Embryonic facial prominence (tissue), 1 donor: ENCODE measurements around the gene NXPH3.

Experiments
- DNase-seq: peaks from one replicate; pipeline ENCODE4 v3.0.0-alpha.2; 2016; ENCODE audit errors: extremely low spot score

Gene NXPH3

DNA sequence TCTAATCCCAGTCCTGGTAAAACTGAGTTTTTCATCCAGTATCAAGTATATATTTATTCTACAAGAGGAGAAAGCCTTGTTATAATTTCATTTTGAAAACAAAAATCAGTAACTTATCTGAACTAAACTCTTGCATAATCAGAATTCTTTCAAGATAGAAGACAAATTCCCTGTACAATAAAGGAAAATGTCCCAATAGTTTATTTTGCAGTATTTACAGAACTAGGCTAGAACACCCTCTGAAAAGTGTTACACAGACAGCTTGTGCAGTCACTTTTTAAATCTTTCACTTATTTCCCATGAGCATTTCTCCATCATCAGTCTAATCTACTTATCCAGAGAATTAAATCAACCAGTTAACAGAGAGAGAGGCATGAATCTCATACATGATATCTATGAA, 53.8 kb downstream of the NXPH3 start:
- DNase-seq = no peak

- no peak for DNase-seq
Observed at GRCh38 chr17:49630113-49630900, 54.6 kb downstream of the NXPH3 start.

DNA sequence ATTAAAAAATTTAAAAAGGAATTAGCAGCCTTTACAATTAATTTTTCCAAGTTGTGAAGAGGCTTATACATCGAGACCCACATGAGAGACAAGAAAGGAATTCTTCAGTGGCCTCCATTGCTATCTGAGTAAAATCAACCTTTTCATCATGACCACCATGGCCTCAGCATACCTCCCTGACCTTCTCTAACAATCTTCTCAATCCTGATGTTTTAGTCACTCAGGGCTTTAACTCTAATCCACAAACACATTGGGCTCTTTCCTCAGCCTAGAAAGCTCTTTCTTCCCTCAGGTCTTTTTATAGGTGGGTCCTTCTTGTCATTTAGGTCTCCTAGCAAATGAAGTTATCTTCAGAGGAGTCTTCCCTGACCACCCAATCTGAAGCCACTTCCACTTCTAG, 55.8 kb downstream of the NXPH3 start:
- DNase-seq = no peak
